K562 (cell line): ENCODE data around the gene ZNF48. TPM values are rescaled to one million over a fixed set of nuclear protein-coding genes. Genes with fewer than 3 reads are reported as not detected.

ENCODE experiments used
- ATF7 ChIP-seq: fragments of 450-650 bp; IDR thresholded peaks from 2 replicates; pipeline ENCODE4 v1.7.1; 2014; ENCODE audit warnings: mild to moderate bottlenecking, moderate library complexity
- FOS ChIP-seq: IDR thresholded peaks from 3 replicates; pipeline ENCODE4 v1.6.1; 2011; ENCODE audit not compliant: insufficient read length; ENCODE audit errors: extremely low read depth
- KLF6 ChIP-seq: fragments of 250-450 bp; sonication (Bioruptor Pico); IDR thresholded peaks from 2 replicates; pipeline ENCODE4 v1.4.0; 2020; ENCODE audit warnings: mild to moderate bottlenecking, moderate library complexity, borderline replicate concordance
- MED1 ChIP-seq: sonication (generic); formaldehyde crosslinking; IDR thresholded peaks from 2 replicates; pipeline ENCODE4 v1.8.1; 2023; ENCODE audit warnings: missing genetic modification reagents, borderline replicate concordance
- NELFE ChIP-seq: IDR thresholded peaks from 2 replicates; pipeline ENCODE4 v1.6.1; 2011; ENCODE audit warnings: mild to moderate bottlenecking; ENCODE audit not compliant: insufficient read depth, insufficient read length
- PHF21A ChIP-seq: fragments of 450-650 bp; IDR thresholded peaks from 2 replicates; pipeline ENCODE4 v1.6.1; 2017; ENCODE audit warnings: low read depth, borderline replicate concordance
- RBM14 ChIP-seq: fragments of 200-400 bp; formaldehyde crosslinking; IDR thresholded peaks from 2 replicates; pipeline ENCODE4 v1.6.1; 2018; ENCODE audit warnings: low read depth, mild to moderate bottlenecking, low read length, moderate library complexity, borderline replicate concordance; ENCODE audit not compliant: insufficient read depth
- SIX5 ChIP-seq, 2 experiments: IDR thresholded peaks; 2 replicates each; pipeline ENCODE4 v1.6.1; 2011; ENCODE audit warnings: low read length in 2 of 2, borderline replicate concordance in 1 of 2, low read depth in 1 of 2, mild to moderate bottlenecking in 1 of 2, moderate library complexity in 1 of 2; ENCODE audit not compliant: insufficient read depth in 1 of 2
- SRSF3 ChIP-seq: fragments of 200-400 bp; formaldehyde crosslinking; IDR thresholded peaks from 2 replicates; pipeline ENCODE4 v1.6.1; 2016; ENCODE audit warnings: mild to moderate bottlenecking, low read length, moderate library complexity; ENCODE audit not compliant: insufficient read depth
- STAT5A ChIP-seq: IDR thresholded peaks from 2 replicates; pipeline ENCODE4 v1.6.1; 2012; ENCODE audit warnings: low read length, inconsistent platforms, borderline replicate concordance
- TAF7 ChIP-seq: fragments of 450-650 bp; IDR thresholded peaks from 2 replicates; pipeline ENCODE4 v1.6.1; 2016; ENCODE audit warnings: missing genetic modification characterization, missing compliant biosample characterization
- TFAP4 ChIP-seq: sonication (generic); formaldehyde crosslinking; IDR thresholded peaks from 2 replicates; pipeline ENCODE4 v1.8.0; 2022; ENCODE audit warnings: missing genetic modification reagents, mild to moderate bottlenecking, moderate library complexity, borderline replicate concordance
- polyA plus RNA-seq, 8 experiments: library from polyadenylated mRNA; depleted of rRNA in 4 of 8; stranded (reverse) in 5 of 8; unstranded in 3 of 8; fragments of >200 nt; fragmentation: Nextera tagmentation in 2 of 8; fragmentation: Illumina TruSeq in 1 of 8; extraction: Ambion mirVana in 2 of 8; extraction: Trizol in 1 of 8; gene quantifications; 2 replicates each; pipeline versions ENCODE4 v1.2.1 to v1.2.3, GENCODE V29; 2011 to 2014; ENCODE audit warnings: inconsistent platforms in 1 of 8, missing spikeins in 1 of 8
- total RNA-seq, 7 experiments: library from RNA; depleted of rRNA in 6 of 7; stranded (reverse); fragments of >200 nt in 6 of 7; fragmentation: Illumina TruSeq in 2 of 7; extraction: Trizol in 2 of 7; gene quantifications; 2 replicates each; pipeline versions ENCODE4 v1.2.1 to v1.2.3, GENCODE V29; 2011 to 2021; ENCODE audit warnings: low replicate concordance in 1 of 7
- TF ChIP-seq, protein P1 (sequence below): fragments of 250-450 bp; sonication (Bioruptor Pico); IDR thresholded peaks from 2 replicates; pipeline ENCODE4 v1.4.0; 2020; ENCODE audit warnings: mild to moderate bottlenecking, moderate library complexity
- TF ChIP-seq, protein P2 (sequence below): fragments of 450-650 bp; conservative IDR thresholded peaks from 2 replicates; pipeline ENCODE4 v1.6.1; 2016; ENCODE audit warnings: missing genetic modification characterization, low read depth, mild to moderate bottlenecking, control low read depth, missing compliant biosample characterization
- TF ChIP-seq, protein P3 (sequence below): sonication (generic); formaldehyde crosslinking; IDR thresholded peaks from 2 replicates; pipeline ENCODE4 v1.4.0; 2020; ENCODE audit warnings: mild to moderate bottlenecking, missing genetic modification reagents
- TF ChIP-seq, protein P4 (sequence below): sonication (generic); IDR thresholded peaks from 2 replicates; pipeline ENCODE4 v1.6.1; 2016

ZNF48 gene
- total and polyA plus RNA-seq, 9 of the 15 experiments (the other 6 are each of a cell fraction or from before 2014, with no cell fraction given): 0.38 to 11.6 (median 4.7) TPM

GRCh38 chr16:30381291-30382041 lies 13.8 kb upstream of the ZNF48 start (continued):
- TF ChIP-seq, protein P1, sequence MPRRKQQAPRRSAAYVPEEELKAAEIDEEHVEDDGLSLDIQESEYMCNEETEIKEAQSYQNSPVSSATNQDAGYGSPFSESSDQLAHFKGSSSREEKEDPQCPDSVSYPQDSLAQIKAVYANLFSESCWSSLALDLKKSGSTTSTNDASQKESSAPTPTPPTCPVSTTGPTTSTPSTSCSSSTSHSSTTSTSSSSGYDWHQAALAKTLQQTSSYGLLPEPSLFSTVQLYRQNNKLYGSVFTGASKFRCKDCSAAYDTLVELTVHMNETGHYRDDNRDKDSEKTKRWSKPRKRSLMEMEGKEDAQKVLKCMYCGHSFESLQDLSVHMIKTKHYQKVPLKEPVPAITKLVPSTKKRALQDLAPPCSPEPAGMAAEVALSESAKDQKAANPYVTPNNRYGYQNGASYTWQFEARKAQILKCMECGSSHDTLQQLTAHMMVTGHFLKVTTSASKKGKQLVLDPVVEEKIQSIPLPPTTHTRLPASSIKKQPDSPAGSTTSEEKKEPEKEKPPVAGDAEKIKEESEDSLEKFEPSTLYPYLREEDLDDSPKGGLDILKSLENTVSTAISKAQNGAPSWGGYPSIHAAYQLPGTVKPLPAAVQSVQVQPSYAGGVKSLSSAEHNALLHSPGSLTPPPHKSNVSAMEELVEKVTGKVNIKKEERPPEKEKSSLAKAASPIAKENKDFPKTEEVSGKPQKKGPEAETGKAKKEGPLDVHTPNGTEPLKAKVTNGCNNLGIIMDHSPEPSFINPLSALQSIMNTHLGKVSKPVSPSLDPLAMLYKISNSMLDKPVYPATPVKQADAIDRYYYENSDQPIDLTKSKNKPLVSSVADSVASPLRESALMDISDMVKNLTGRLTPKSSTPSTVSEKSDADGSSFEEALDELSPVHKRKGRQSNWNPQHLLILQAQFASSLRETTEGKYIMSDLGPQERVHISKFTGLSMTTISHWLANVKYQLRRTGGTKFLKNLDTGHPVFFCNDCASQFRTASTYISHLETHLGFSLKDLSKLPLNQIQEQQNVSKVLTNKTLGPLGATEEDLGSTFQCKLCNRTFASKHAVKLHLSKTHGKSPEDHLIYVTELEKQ (CRISPR knock-in tag): no peak
- TF ChIP-seq SIX5 (IDR thresholded peaks at IDR 0.05; ENCODE audit: borderline replicate concordance in 1 of 2, insufficient read depth in 1 of 2, low read depth in 1 of 2, low read length in 2 of 2) (no peak), STAT5A (no peak; the same call in 1 of the 2 replicates), NELFE (no peak), TAF7 (tag) (no peak), ATF7 (peak; percentile 61; the same call in 1 of the 2 replicates), MED1 (CRISPR knock-in tag) (no peak), SRSF3 (no peak), PHF21A (no peak), FOS (peak; percentile 47), TFAP4 (CRISPR knock-in tag) (peak; percentile 93), RBM14 (no peak), KLF6 (no peak)
- TF ChIP-seq, protein P2, sequence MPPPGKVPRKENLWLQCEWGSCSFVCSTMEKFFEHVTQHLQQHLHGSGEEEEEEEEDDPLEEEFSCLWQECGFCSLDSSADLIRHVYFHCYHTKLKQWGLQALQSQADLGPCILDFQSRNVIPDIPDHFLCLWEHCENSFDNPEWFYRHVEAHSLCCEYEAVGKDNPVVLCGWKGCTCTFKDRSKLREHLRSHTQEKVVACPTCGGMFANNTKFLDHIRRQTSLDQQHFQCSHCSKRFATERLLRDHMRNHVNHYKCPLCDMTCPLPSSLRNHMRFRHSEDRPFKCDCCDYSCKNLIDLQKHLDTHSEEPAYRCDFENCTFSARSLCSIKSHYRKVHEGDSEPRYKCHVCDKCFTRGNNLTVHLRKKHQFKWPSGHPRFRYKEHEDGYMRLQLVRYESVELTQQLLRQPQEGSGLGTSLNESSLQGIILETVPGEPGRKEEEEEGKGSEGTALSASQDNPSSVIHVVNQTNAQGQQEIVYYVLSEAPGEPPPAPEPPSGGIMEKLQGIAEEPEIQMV (tag): no peak
- TF ChIP-seq, protein P3, sequence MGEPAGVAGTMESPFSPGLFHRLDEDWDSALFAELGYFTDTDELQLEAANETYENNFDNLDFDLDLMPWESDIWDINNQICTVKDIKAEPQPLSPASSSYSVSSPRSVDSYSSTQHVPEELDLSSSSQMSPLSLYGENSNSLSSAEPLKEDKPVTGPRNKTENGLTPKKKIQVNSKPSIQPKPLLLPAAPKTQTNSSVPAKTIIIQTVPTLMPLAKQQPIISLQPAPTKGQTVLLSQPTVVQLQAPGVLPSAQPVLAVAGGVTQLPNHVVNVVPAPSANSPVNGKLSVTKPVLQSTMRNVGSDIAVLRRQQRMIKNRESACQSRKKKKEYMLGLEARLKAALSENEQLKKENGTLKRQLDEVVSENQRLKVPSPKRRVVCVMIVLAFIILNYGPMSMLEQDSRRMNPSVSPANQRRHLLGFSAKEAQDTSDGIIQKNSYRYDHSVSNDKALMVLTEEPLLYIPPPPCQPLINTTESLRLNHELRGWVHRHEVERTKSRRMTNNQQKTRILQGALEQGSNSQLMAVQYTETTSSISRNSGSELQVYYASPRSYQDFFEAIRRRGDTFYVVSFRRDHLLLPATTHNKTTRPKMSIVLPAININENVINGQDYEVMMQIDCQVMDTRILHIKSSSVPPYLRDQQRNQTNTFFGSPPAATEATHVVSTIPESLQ (CRISPR knock-in tag): no peak
- TF ChIP-seq, protein P4, sequence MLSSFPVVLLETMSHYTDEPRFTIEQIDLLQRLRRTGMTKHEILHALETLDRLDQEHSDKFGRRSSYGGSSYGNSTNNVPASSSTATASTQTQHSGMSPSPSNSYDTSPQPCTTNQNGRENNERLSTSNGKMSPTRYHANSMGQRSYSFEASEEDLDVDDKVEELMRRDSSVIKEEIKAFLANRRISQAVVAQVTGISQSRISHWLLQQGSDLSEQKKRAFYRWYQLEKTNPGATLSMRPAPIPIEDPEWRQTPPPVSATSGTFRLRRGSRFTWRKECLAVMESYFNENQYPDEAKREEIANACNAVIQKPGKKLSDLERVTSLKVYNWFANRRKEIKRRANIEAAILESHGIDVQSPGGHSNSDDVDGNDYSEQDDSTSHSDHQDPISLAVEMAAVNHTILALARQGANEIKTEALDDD: peak; percentile 51; the same call in 1 of the 2 replicates
